ENCODE measurements around the gene TSPAN18. TPM values are rescaled to one million over a fixed set of nuclear protein-coding genes. Genes with fewer than 3 reads are reported as not detected.

Gene TSPAN18
- total and polyA plus RNA-seq, 2 experiments from 2014 or later = 6.0 to 10.6 TPM

DNA sequence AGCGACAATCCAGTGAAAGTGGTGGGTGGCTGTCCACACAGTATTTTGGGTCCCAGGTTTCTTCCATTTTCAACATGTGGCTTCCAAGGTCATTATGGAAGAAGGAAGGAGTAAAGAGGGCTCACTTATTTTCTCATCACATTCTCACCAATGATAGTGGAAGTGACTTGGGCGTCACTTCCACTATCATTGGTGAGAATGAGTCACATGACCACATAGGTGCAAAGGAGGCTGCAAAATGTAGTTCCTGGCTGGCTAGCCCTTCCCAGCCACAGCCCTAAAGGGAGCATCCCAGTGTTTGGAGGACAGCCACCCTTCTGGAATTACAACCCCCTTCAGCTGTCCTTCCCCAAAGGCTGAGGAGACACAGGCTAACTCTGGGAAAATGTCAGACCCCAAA lies 95.6 kb downstream of the TSPAN18 start (continued):
- TF ChIP-seq, protein P1, sequence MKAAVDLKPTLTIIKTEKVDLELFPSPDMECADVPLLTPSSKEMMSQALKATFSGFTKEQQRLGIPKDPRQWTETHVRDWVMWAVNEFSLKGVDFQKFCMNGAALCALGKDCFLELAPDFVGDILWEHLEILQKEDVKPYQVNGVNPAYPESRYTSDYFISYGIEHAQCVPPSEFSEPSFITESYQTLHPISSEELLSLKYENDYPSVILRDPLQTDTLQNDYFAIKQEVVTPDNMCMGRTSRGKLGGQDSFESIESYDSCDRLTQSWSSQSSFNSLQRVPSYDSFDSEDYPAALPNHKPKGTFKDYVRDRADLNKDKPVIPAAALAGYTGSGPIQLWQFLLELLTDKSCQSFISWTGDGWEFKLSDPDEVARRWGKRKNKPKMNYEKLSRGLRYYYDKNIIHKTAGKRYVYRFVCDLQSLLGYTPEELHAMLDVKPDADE (IDR thresholded peaks at IDR 0.05) = no peak
- no peak for TF ChIP-seq POLR2AphosphoS5 (IDR thresholded peaks at IDR 0.05; ENCODE audit: low read depth)
- TF ChIP-seq, protein P2, sequence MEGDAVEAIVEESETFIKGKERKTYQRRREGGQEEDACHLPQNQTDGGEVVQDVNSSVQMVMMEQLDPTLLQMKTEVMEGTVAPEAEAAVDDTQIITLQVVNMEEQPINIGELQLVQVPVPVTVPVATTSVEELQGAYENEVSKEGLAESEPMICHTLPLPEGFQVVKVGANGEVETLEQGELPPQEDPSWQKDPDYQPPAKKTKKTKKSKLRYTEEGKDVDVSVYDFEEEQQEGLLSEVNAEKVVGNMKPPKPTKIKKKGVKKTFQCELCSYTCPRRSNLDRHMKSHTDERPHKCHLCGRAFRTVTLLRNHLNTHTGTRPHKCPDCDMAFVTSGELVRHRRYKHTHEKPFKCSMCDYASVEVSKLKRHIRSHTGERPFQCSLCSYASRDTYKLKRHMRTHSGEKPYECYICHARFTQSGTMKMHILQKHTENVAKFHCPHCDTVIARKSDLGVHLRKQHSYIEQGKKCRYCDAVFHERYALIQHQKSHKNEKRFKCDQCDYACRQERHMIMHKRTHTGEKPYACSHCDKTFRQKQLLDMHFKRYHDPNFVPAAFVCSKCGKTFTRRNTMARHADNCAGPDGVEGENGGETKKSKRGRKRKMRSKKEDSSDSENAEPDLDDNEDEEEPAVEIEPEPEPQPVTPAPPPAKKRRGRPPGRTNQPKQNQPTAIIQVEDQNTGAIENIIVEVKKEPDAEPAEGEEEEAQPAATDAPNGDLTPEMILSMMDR (conservative IDR thresholded peaks at IDR 0.05; ENCODE audit: low read depth in 2 of 2) = no peak

- peaks cover 5% of the 10 kb centered on the region; the same call in 1 of the 2 replicates for H3F3A ChIP-seq (replicated peaks; ENCODE audit: low read depth)
- H3K4me3 ChIP-seq = no peak overlapping the region
- peak; percentile 54 for DNase-seq (ENCODE audit: low spot score)
- no peak overlapping the region for H2AFZ ChIP-seq
- no peaks in the 10 kb centered on the region for H3K79me2 ChIP-seq (replicated peaks; ENCODE audit: insufficient read depth)
- H3K9me3 Mint-ChIP-seq = peaks cover 29% of the 10 kb centered on the region
- H3K9me2 ChIP-seq (ENCODE audit: insufficient read depth) = no peaks in the 10 kb centered on the region
- no peaks in the 10 kb centered on the region for H4K20me1 ChIP-seq (replicated peaks; ENCODE audit: insufficient read depth)
- peaks cover 15% of the 10 kb centered on the region for H3K27me3 Mint-ChIP-seq (ENCODE audit: insufficient read depth, low read depth, poor library complexity)
- no peak overlapping the region for H3K27ac ChIP-seq (ENCODE audit: low read depth)
- H3K4me3 Mint-ChIP-seq = no peak overlapping the region
- H3K27me3 ChIP-seq (ENCODE audit: insufficient read depth) = no peaks in the 10 kb centered on the region
- TF ChIP-seq, protein P2 (conservative IDR thresholded peaks at IDR 0.05; ENCODE audit: low read depth in 2 of 2) = peak; percentile 46 to 58
- TF ChIP-seq ZNF331 (CRISPR knock-in tag; IDR thresholded peaks at IDR 0.05; ENCODE audit: low read depth) = no peak
- H3K4me1 ChIP-seq (ENCODE audit: insufficient read depth) = peaks cover 24% of the 10 kb centered on the region
- H3K36me3 ChIP-seq (ENCODE audit: insufficient read depth) = no peaks in the 10 kb centered on the region
- H3K27ac Mint-ChIP-seq = no peak overlapping the region
- no peak for ATAC-seq
- peaks cover 29% of the 10 kb centered on the region for H3K36me3 Mint-ChIP-seq (ENCODE audit: low read depth)
- H3K4me2 ChIP-seq = no peak overlapping the region
- H3K4me1 Mint-ChIP-seq = peaks cover 36% of the 10 kb centered on the region
Observed at GRCh38 chr11:44823006-44823405, 96.2 kb downstream of the TSPAN18 start.

DNA sequence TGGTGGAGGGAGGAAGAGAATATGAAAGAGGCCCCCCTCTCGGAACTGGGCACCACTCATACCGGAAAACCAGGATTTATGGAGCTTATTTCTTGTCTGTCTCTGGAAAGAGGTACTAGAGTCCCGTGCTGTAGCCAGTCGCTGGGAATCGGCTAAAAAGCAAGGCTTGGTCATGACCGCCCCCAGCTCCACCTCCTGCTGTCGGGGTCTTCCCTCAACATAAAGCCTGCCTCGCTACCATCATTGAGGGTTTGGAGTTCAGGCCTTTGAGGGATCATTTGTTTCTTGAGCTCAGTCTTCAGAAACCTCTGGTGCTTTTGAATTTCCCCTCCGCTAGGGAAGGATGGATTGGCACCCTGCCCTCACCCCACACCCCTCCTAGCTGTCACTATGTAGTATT lies 97.1 kb downstream of the TSPAN18 start:
- no peak for TF ChIP-seq EZH2 (IDR thresholded peaks at IDR 0.05; ENCODE audit: low read depth, unreplicated experiment)
- TF ChIP-seq REST (IDR thresholded peaks at IDR 0.05; ENCODE audit: unreplicated experiment) = no peak
- 0 out of 2 replicates have a peak, but pooled peaks have one; percentile 68 for TF ChIP-seq ZNF114 (CRISPR knock-in tag; IDR thresholded peaks at IDR 0.05)
- TF ChIP-seq, protein P2 (conservative IDR thresholded peaks at IDR 0.05; ENCODE audit: low read depth in 2 of 2) = no peak
- no peaks in the 10 kb centered on the region for H3K27me3 ChIP-seq (ENCODE audit: insufficient read depth)
- no peaks in the 10 kb centered on the region for H4K20me1 ChIP-seq (replicated peaks; ENCODE audit: insufficient read depth)
- Mint-ChIP-seq H3K9me3 (peaks cover 29% of the 10 kb centered on the region), H3K4me1 (peaks cover 39% of the 10 kb centered on the region), H3K27ac (peak overlapping the region; percentile 53; the same call in 1 of the 2 replicates), H3K36me3 (ENCODE audit: low read depth) (peaks cover 29% of the 10 kb centered on the region), H3K4me3 (peak overlapping the region; percentile 42; the same call in 1 of the 3 replicates), H3K27me3 (ENCODE audit: insufficient read depth, low read depth, poor library complexity) (peaks cover 15% of the 10 kb centered on the region)
- no peaks in the 10 kb centered on the region for H3K79me2 ChIP-seq (replicated peaks; ENCODE audit: insufficient read depth)
- H3K27ac ChIP-seq (ENCODE audit: low read depth) = peak overlapping the region; percentile 60
- DNase-seq (ENCODE audit: low spot score) = no peak
- peaks cover 24% of the 10 kb centered on the region for H3K4me1 ChIP-seq (ENCODE audit: insufficient read depth)
- H3K36me3 ChIP-seq (ENCODE audit: insufficient read depth) = no peaks in the 10 kb centered on the region
- ATAC-seq = no peak; the same call in 2 of the 3 replicates
- no peaks in the 10 kb centered on the region for H3K9me2 ChIP-seq (ENCODE audit: insufficient read depth)
- peaks cover 5% of the 10 kb centered on the region; the same call in 1 of the 2 replicates for H3F3A ChIP-seq (replicated peaks; ENCODE audit: low read depth)
- no peak overlapping the region for H2AFZ ChIP-seq
- H3K4me3 ChIP-seq = peak overlapping the region; percentile 4; the same call in 1 of the 2 replicates
- peak overlapping the region; percentile 41 for H3K4me2 ChIP-seq

Data from GM23338 (cell line).